ENCODE results near the gene KCNIP4.

DNA sequence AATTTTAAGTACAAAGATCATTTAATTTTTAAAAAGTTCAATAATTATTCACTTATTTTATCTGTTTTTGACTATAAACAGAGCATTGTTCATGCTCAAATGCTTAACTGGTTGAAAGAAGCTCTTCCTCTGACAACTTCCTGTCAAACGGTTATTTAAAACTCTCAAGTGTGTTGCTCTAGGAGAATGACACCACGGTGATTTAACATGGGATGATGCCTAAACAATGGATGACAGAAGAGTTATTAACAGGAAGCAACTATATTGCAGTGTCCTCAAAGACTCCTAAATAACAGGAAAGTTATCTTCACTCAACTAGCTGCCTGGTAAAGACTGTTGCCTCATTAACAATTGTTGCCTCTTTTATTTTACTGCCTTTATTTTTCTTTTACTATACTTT lies 738.7 kb downstream of the KCNIP4 start:
- TF ChIP-seq, protein P1, sequence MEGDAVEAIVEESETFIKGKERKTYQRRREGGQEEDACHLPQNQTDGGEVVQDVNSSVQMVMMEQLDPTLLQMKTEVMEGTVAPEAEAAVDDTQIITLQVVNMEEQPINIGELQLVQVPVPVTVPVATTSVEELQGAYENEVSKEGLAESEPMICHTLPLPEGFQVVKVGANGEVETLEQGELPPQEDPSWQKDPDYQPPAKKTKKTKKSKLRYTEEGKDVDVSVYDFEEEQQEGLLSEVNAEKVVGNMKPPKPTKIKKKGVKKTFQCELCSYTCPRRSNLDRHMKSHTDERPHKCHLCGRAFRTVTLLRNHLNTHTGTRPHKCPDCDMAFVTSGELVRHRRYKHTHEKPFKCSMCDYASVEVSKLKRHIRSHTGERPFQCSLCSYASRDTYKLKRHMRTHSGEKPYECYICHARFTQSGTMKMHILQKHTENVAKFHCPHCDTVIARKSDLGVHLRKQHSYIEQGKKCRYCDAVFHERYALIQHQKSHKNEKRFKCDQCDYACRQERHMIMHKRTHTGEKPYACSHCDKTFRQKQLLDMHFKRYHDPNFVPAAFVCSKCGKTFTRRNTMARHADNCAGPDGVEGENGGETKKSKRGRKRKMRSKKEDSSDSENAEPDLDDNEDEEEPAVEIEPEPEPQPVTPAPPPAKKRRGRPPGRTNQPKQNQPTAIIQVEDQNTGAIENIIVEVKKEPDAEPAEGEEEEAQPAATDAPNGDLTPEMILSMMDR (IDR thresholded peaks at IDR 0.05; ENCODE audit: extremely low read depth in 1 of 2, insufficient read depth in 1 of 2, low read depth in 1 of 2, low read length in 2 of 2) = no peak
- TF ChIP-seq POLR2AphosphoS5 (IDR thresholded peaks at IDR 0.05; ENCODE audit: insufficient read depth, low read depth, low read length) (no peak), POLR2A (IDR thresholded peaks at IDR 0.05; ENCODE audit: low read depth, low read length) (no peak), EZH2 (IDR thresholded peaks at IDR 0.05; ENCODE audit: borderline replicate concordance, low read depth, low read length, severe bottlenecking) (no peak), GATA2 (IDR thresholded peaks at IDR 0.05; ENCODE audit: insufficient read depth, insufficient read length, low read depth, low read length) (no peak)
- TF ChIP-seq, protein P2, sequence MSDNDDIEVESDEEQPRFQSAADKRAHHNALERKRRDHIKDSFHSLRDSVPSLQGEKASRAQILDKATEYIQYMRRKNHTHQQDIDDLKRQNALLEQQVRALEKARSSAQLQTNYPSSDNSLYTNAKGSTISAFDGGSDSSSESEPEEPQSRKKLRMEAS (IDR thresholded peaks at IDR 0.05; ENCODE audit: insufficient read depth, insufficient read length) = no peak

All from endothelial cell of umbilical vein (primary cell).